GM18502 (cell line): Measurements from ENCODE around the gene ANO3.

Experiments
- ATAC-seq: cut with Tn5 transposase; IDR thresholded peaks from one replicate; pipeline ENCODE4 v1.9.1; 2021; ENCODE audit warnings: mild to moderate bottlenecking; ENCODE audit not compliant: unreplicated experiment, poor library complexity

Gene ANO3

DNA sequence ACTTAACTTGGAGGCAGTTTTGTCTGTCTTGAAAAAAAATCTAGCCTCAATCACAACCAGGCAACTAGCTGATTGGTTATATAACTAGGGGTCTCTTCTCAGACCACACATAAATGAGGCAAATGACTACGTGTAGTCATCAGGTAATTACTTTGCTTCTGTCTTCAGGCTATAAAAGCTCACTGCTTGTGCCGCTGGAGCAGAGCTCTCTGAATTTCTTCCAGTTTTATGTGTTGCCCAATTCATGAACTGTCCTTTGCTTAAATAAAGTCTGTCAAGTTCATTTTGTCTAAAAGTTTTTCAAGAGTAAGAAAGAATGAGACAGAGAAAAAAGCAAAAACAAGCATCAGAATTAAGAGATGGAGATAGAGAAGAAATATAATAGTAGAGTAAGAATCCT, 146.8 kb downstream of the ANO3 start:
- ATAC-seq: no peak

DNA sequence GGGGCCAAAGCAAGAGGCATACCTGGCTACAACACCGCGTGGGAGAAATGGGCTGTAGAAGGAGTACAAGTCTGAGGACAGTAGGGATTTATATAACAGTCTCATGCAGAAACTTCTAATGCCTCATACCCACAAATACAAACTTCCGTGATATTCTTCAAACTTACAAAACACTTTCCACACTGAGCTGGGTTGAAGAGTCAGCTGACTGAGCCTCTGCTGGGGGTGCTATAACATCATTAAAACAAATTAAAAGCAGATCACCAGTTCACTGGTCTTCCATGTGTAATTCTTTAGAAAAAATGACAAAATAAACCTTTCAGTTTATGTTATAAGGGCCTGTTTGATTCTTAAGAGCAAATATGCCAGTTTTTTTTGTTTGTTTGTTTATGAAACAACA, 148.1 kb downstream of the ANO3 start:
- no peak for ATAC-seq

DNA sequence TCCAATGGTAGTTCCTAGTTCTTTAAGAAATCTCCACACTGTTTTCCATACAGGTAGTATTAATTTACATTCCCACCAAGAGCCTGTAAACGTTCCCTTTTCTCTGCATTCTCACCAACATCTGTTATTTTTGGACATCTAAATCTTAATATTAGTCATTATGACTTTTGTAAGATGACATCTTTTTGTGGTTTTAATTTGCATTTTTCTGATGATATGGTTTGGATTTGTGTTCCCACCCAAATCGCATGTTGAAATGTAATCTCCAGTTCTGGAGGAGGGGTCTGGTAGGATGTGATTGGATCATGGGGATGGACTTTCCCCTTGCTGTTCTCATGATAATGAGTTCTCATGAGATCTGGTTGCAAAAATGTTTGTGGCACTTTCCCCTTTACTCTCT, 151.2 kb downstream of the ANO3 start:
- ATAC-seq: no peak

DNA sequence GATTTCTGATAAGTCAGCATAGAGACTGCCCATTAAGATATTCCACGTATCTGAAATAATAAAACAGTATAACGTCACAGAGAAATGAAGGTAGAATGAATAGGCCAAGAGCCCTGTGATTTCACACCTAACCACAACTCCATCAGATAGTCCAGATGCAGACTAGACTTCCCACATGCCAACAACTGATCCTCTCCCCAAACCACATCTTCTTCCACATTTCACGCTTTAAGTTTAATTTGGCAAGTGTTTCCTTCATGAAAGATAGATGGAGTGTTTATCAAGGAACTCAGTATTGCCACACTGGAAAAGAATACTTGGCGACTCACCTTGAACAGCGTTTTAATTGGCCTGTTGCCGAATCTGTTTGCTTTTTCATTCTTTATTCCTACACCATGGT, 158.6 kb downstream of the ANO3 start:
- ATAC-seq: no peak

DNA sequence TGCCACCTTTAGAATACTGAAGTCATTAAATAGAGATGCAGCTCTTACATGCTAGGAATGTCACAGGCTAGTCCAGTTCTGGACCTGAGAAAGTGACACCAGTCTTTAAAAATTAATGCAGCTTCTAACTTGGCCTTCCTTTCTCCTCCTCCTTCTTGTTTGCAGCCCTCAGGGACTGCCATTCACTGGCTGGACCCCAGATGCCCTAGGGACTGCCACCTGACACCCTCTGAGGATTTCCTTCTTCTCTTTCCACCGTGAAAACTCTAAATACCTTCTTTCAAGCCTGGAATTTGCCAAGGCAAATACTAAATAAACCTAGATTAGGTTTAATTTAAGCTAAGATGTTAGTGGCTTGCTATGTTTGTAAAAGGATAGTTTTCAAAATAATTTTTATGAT, 161.7 kb downstream of the ANO3 start:
- ATAC-seq: no peak

DNA sequence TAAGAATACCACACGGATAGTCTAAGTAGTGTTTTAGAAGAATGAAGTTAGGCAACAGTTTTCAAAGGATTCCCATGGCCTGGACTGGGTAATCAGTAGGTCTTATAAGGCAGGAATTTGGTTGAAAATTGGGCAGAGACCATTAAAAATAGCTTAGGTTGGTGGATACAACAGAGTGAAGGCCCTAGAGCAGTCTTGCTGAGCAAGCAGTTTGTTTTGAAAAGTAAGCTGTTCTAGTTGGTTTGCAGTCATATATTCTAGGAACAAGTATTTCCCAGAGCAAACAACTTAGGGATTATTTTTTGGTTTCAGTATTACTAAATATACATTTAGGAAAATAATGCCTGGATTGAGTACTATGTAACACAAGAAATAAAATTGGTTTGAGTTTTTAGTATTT, 175.3 kb downstream of the ANO3 start:
- ATAC-seq: no peak

DNA sequence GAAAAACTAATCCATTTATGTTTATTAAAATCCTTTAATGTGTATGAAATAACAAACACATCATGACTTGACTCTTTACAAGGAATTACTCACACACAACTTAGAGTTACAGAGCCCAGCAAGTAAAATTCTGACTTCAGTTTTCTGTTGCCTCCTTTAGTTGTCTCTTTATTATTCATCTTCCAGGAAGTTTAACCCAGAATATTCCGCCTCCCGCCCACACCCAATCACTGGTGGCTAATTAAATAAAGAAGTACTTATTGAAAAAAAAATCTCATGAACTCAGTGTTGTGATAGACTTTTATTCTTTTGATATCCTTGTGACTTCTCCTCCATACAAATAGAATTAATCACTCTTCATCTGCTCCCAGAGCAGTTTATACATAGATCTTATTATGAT, 178.2 kb downstream of the ANO3 start:
- no peak for ATAC-seq

DNA sequence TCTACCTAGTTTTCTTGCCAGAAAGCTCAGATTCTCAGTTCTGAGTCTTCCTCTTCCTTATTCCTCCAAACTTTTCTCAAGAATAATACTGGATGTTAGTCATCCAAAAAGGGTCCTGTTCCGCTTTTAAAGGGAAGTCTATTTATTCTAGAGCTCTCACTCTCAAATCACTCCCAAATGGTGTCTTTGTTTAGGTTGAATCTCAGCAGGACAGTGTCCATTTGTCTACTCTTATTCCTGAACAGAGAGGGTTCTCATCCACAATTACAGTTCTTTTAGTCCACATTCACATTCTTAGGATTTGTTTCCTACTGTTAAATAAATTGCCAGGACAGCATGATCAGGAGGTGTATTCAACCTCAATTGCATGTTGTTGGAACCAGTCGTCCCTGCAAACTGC, 178.8 kb downstream of the ANO3 start:
- no peak for ATAC-seq

DNA sequence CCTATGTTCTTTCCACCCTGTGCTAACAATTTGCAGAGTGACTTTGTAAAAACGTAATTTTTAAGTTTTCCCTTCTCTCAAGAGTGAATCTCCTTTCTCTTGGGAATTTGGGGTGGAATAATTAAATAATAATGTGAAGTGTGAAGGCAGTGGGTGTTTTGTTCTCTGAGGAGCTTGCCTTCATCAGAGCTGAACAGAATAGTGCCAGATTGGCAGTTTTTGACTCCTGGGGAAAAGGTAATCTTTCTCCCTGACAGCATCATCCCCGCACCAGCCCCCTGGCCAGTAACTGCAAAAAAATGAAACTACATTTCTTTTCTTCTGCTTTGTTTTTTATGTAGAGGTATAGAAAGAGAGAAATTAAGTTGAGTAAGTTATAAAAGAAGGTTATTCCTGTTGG, 180.3 kb downstream of the ANO3 start:
- ATAC-seq: no peak

DNA sequence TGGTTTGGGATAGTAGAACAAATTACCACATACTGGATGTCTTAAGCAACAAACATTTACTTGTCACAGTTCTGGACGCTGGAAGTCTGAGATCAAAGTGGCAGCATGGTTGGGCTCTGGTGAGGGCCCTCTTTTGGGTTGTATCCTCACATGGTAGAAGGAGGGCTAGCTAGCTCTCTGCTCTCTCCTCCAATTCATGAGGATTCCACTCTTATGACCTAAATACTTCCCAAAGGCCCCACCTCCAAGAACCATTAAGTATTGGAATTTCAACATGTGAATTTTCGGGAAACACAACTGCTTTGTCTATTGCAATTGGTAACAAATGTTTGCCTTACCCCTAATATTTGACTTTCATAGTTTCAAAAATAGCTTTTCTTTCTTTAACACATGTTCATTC, 187.5 kb downstream of the ANO3 start:
- ATAC-seq: no peak

DNA sequence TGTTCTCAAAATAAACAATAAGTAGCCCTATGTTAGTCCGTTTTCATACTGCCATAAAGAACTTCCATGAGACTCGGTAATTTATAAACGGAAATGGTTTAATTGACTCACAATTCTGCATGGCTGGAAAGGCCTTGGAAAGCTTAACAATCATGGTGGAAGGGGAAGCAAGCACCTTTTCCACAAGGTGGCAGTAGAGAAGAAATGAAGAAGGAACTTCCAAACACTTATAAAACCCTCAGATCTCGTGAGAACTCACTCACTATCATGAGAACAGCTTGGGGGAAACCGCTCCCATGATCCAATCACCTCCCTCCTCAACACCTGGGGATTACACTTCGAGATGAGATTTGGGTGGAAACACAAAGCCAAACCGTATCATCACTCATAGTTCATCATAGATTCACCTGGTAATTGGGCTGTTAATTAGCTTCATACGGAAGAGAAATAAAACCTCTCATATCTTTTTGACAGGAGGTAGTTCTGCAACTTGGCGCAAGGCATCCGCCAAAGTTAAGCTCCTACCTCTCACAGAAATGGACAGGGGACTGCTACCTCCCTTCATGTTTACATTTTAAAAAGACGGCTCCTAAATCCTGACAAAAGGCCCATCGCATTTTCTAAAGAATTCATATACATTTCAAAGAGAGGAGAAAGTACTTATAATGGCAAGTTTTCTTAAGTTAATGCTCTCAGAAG, 191.1 kb downstream of the ANO3 start:
- no peak for ATAC-seq

DNA sequence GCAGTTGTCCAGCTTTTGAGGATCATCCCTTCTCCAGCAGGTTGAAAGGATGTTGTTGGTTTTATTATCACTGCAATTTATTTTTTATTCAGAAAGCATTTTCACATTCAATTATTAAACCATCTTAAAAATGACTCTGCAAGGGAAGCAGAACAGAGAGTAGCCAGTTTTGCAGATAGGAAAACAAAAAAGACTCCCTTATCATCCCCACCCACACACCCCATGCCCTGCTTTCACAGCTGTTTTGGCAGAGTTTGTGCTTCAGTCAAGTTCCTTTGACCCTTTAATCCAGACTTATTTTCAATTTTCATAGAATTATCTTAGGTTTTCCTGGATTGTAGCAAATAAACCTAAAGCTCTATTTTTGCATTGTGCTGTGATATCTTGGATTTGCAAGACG, 195.8 kb downstream of the ANO3 start:
- no peak for ATAC-seq

DNA sequence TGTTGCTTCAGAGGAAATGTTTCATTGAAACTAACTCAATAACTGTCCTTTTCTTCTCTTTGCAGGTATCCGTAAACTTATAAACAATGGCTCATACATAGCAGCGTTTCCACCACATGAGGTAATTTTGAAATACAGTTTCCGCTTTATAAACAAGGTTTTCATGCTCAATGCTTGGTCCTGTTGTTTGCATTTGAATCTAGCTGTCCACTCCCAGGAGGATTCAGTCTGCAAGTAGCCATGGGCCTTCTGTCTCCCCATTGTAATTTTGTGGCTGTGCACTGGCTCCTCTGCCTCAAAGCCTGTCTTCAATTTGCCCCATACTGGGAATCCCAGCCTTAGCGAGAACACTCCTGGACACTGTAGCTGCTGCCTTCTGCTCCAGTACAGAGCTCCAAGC, 205.4 kb downstream of the ANO3 start:
- ATAC-seq: no peak

DNA sequence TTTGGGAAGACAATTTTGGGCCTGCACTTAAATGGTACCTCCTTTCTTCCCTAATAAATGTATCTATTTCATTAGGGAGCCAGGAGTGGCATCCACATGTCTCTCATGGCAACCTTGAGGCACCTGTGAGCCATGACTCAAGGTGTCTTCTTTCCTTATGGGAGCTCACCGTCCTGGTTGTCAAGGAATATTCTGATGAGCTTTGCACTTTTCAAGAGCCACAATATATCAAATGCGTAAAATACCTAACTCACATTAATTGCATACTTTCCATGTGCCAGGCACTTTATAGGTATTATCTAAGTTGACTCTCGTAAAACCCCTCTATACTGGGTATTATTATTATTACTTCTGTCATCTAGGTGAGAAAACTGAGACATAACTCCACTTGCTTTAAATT, 207.6 kb downstream of the ANO3 start:
- ATAC-seq: no peak

DNA sequence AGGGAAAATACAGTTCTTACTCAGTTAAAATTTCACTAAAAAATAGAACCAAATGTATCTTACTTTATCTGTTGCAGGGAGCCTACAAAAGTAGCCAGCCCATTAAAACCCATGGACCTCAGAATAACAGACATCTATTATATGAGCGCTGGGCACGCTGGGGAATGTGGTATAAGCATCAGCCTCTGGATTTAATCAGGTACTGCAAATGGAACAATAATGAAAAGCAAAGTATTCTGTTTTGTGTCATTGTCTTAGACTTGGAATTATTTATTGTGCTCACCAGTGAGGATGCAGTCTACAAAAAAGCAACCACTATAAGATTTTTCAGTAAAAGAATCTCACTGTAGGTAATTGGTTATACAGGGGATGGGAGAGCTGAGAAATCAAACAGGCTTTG, 209.9 kb downstream of the ANO3 start:
- ATAC-seq: no peak

DNA sequence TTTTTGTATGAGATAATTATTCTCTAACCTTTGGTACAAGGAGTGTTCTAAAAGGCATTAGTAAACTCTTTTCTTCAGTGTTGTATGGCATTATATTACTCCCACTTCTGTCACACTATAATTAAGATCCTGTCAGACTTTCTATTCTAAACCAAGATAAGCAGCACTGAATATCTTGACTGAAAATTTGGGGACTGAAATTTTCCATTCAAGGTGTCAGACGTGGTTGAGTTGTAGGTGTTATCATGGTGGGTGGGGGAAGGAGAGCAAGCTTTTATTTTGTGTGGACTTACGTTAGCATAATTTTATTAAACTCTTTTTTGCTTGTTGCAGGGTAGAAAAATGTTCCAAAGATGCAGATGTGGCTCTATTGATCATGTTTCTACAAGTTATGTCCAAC, 217.2 kb downstream of the ANO3 start:
- no peak for ATAC-seq

DNA sequence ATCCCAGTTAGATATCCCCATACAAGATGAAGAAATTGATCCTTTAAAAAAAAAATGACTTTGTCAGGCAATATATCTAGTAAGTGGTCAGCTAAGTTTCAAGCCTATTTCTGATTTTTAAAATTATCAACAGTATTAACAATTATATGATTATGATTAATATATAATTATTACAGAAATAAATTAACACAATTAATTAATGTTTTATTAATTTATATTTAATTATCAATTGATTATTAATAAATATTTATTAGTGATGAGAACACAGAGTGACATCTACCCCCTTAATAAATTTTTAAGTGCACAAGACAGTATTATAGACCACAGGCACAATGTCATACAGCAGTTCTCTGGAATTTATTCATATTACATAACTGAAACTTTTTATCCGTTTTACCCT, 218.1 kb downstream of the ANO3 start:
- ATAC-seq: no peak

DNA sequence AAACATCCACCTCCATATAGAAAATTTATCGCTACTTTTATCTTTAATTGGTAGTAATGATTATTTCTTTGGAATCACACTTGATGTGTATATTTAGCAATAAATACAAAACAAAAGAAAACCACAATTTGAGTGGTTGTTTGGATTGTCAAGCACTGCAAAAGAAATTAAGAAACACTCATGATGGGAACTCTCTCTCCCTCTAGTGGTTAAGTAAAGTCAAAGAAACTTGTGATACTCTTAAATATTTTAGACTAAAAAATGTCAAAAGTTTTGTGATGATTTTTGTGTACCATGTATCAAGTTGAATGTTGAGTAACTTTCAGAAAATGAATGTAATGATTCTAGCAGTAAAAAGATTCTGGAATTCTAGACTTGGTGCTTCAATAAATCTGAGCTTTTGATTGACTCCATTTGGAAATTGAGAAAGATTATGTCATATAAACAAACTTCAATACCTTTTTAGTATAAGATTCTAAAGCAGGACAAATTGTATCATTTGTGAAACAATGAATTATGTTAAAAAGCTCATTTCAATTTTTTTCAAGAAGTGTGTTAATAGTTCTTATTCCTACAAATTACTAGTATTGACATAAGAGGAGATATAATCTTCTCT, 219.4 kb downstream of the ANO3 start:
- ATAC-seq: peak; percentile 45

DNA sequence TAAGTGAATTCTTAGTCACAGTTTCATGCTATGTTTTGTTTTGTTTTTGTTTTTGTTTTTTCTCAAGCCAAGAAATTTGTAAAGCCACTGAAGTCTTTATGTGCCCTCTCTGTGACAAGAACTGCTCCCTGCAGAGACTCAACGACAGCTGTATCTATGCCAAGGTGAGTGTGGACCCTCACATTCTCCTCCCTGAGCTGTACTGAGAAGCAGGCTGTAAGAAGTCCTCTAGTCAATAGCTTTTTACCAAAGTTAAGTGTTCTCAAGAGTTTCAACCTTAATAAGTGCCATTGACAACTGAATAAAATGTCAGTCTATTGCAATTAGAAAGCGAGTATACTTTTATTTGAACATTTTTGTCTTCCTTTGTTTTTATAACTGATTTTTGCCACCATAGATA, 221.3 kb downstream of the ANO3 start:
- no peak for ATAC-seq

DNA sequence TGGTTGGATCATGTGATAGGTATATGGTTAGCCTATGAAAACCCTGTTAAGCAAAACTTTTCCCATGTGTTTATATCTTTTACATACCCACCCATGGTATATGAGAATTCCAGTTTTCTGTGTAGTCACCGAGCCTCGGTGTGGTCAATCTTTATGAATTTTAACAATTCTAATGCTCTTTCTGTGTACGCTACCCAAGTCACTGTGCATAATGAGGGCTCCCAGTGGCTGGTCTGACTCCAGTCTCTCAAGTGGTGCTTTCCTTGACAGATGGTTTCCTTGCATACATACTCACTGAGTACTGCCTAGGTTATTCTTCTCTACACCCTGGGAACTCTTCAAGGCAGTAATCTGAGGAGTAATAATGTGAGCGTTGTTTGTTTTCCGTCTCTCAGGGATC, 222.5 kb downstream of the ANO3 start:
- no peak for ATAC-seq

DNA sequence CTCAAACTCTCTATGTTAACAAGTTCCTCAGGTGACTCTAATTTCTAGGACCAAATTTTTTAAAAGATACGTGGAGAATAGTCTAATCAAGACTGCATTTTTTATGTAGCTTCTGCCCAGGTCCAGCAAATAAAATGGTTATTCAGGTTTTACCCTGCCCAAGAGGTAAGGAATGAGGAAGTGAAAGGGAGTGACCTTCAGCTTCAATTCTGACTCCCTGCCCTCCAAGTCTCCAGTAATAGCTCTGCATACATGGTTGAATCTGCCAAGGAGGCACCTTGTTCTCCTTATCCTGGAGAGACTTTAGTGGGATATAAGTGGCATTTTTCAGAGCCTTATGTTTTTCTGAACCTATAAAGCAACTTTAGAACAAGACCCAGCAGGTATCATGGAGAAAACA, 224.7 kb downstream of the ANO3 start:
- ATAC-seq: no peak

DNA sequence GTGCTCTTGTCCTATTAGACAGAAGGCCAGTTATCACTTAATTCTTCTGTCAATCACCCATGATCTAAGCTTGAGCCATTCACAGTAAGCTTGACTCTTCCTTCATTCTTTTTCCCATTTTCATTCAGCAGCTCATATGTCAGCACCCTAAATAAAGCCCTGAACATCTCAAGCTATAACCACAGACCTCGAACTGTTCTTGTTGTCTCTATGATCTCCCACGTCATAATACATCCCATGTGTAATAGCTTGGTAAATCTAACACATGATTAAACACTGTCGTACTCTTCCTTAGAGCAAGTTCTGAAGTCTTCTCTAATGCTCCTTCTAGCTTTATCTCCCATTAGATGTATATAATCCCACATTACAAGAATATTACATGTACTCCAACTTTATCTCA, 225.7 kb downstream of the ANO3 start:
- no peak for ATAC-seq

DNA sequence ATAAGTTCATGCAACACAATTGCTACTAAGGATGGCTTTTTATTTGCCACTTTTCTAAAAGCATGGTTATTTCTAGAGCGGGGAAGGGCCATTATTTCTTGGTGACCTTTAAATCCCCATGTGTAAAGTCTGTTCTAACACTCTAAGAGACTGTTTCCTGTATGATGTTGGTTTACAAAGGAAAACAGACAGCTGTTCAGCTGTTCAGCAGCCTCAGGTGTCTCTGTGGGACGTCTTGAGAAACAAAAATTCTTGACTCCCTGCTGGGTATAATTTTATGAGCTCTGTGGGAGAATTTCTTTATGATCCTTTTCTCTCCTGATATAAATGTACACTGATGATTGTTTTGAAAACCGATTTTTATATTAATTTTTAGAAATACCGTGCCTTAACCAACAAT, 226.3 kb downstream of the ANO3 start:
- ATAC-seq: no peak
